ENCODE measurements around the gene TRAPPC2L. TPM values are rescaled to one million over a fixed set of nuclear protein-coding genes. Genes with fewer than 3 reads are reported as not detected.
A peak's percentile ranks its signal among the peaks of the same experiment; 100 is the strongest.

Gene TRAPPC2L
- total RNA-seq, 1 experiment from 2014 or later: 86.0 TPM

- no peak for DNase-seq (ENCODE audit: low spot score)
- in situ Hi-C loops (cut with HindIII; ENCODE audit: low sequenced_read_pairs): no loop called here
Measured at GRCh38 chr16:88897696-88898425, 40.9 kb downstream of the TRAPPC2L start.

GRCh38 chr16:88899901-88900661 is 43.2 kb downstream of the TRAPPC2L start:
- DNase-seq (ENCODE audit: low spot score): peak; percentile 69
- in situ Hi-C loops (cut with HindIII; ENCODE audit: low sequenced_read_pairs): no loop called here

GRCh38 chr16:88900662-88901052 is 43.7 kb downstream of the TRAPPC2L start:
- DNase-seq (ENCODE audit: low spot score): peak; percentile 70
- in situ Hi-C loops (cut with HindIII; ENCODE audit: low sequenced_read_pairs): no loop called here

- in situ Hi-C loops (cut with HindIII; ENCODE audit: low sequenced_read_pairs): no loop called here
- peak; percentile 43 for DNase-seq (ENCODE audit: low spot score)
Measured at GRCh38 chr16:88901718-88902337, 44.9 kb downstream of the TRAPPC2L start.

- in situ Hi-C loops (cut with HindIII; ENCODE audit: low sequenced_read_pairs): no loop called here
- no peak for DNase-seq (ENCODE audit: low spot score)
Measured at GRCh38 chr16:88902744-88903143, 45.8 kb downstream of the TRAPPC2L start.

- DNase-seq (ENCODE audit: low spot score): no peak
- in situ Hi-C loops (cut with HindIII; ENCODE audit: low sequenced_read_pairs): no loop called here
Measured at GRCh38 chr16:88903267-88903666, 46.3 kb downstream of the TRAPPC2L start.

- DNase-seq (ENCODE audit: low spot score): peak; percentile 52
- in situ Hi-C loops (cut with HindIII; ENCODE audit: low sequenced_read_pairs): no loop called here
Measured at GRCh38 chr16:88904676-88905365, 47.9 kb downstream of the TRAPPC2L start.

- in situ Hi-C loops (cut with HindIII; ENCODE audit: low sequenced_read_pairs): no loop called here
- DNase-seq (ENCODE audit: low spot score): no peak
Measured at GRCh38 chr16:88905563-88905962, 48.6 kb downstream of the TRAPPC2L start.

- in situ Hi-C loops (cut with HindIII; ENCODE audit: low sequenced_read_pairs): no loop called here
- DNase-seq (ENCODE audit: low spot score): no peak
Measured at GRCh38 chr16:88906020-88906419, 49.1 kb downstream of the TRAPPC2L start.

GRCh38 chr16:88906535-88907105 is 49.7 kb downstream of the TRAPPC2L start:
- DNase-seq (ENCODE audit: low spot score): no peak
- in situ Hi-C loops (cut with HindIII; ENCODE audit: low sequenced_read_pairs): no loop called here

GRCh38 chr16:88907768-88908167 is 50.8 kb downstream of the TRAPPC2L start:
- no peak for DNase-seq (ENCODE audit: low spot score)
- in situ Hi-C loops (cut with HindIII; ENCODE audit: low sequenced_read_pairs): no loop called here

GRCh38 chr16:88908307-88908706 is 51.4 kb downstream of the TRAPPC2L start:
- in situ Hi-C loops (cut with HindIII; ENCODE audit: low sequenced_read_pairs): no loop called here

GRCh38 chr16:88909431-88910210 is 52.7 kb downstream of the TRAPPC2L start:
- in situ Hi-C loops (cut with HindIII; ENCODE audit: low sequenced_read_pairs): no loop called here
- no peak for DNase-seq (ENCODE audit: low spot score)

More at GRCh38 chr16:88908307-88908706, 51.4 kb downstream of the TRAPPC2L start:
- no peak for DNase-seq (ENCODE audit: low spot score)

- in situ Hi-C loops (cut with HindIII; ENCODE audit: low sequenced_read_pairs): no loop called here
- DNase-seq (ENCODE audit: low spot score): peak; percentile 54
Measured at GRCh38 chr16:88910284-88911135, 53.6 kb downstream of the TRAPPC2L start.

- DNase-seq (ENCODE audit: low spot score): peak; percentile 53
- in situ Hi-C loops (cut with HindIII; ENCODE audit: low sequenced_read_pairs): no loop called here
Measured at GRCh38 chr16:88911136-88911945, 54.4 kb downstream of the TRAPPC2L start.

- no peak for DNase-seq (ENCODE audit: low spot score)
- in situ Hi-C loops (cut with HindIII; ENCODE audit: low sequenced_read_pairs): no loop called here
Measured at GRCh38 chr16:88911946-88912310, 55.0 kb downstream of the TRAPPC2L start.

Data from G401 (cell line).